HG03521 (cell line): ENCODE measurements around the gene PTGFRN.

Source experiments
- ATAC-seq: cut with Tn5 transposase; IDR thresholded peaks from one replicate; pipeline ENCODE4 v1.9.1; 2021; ENCODE audit warnings: mild to moderate bottlenecking, moderate library complexity; ENCODE audit not compliant: unreplicated experiment

The PTGFRN gene

GRCh38 chr1:116887212-116887611 is 22.5 kb upstream of the PTGFRN start:
- ATAC-seq: no peak

- no peak for ATAC-seq
Measured at GRCh38 chr1:116889380-116889779, 20.3 kb upstream of the PTGFRN start.

GRCh38 chr1:116891396-116892079 is 18.2 kb upstream of the PTGFRN start:
- ATAC-seq: no peak

GRCh38 chr1:116895073-116895472 is 14.6 kb upstream of the PTGFRN start:
- no peak for ATAC-seq

- ATAC-seq: no peak
Measured at GRCh38 chr1:116899529-116899928, 10.2 kb upstream of the PTGFRN start.

- ATAC-seq: no peak
Measured at GRCh38 chr1:116900471-116901365, 9.0 kb upstream of the PTGFRN start.

GRCh38 chr1:116902027-116902426 is 7.7 kb upstream of the PTGFRN start:
- no peak for ATAC-seq

- no peak for ATAC-seq
Measured at GRCh38 chr1:116902723-116903383, 6.9 kb upstream of the PTGFRN start.

- ATAC-seq: no peak
Measured at GRCh38 chr1:116904791-116905320, 4.9 kb upstream of the PTGFRN start.

GRCh38 chr1:116906812-116907211 is 2.9 kb upstream of the PTGFRN start:
- no peak for ATAC-seq

GRCh38 chr1:116907351-116907750 is 2.4 kb upstream of the PTGFRN start:
- no peak for ATAC-seq

- no peak for ATAC-seq
Measured at GRCh38 chr1:116908266-116908665, 1.4 kb upstream of the PTGFRN start.

- ATAC-seq: no peak
Measured at GRCh38 chr1:116908820-116909511, 750 bp upstream of the PTGFRN start.

- ATAC-seq: no peak
Measured at GRCh38 chr1:116910379-116911187, 867 bp downstream of the PTGFRN start.

- no peak for ATAC-seq
Measured at GRCh38 chr1:116911188-116911553, 1.5 kb downstream of the PTGFRN start.

GRCh38 chr1:116911779-116912469 is 2.2 kb downstream of the PTGFRN start:
- ATAC-seq: no peak

GRCh38 chr1:116912846-116913245 is 3.1 kb downstream of the PTGFRN start:
- no peak for ATAC-seq

- no peak for ATAC-seq
Measured at GRCh38 chr1:116913941-116914340, 4.2 kb downstream of the PTGFRN start.

GRCh38 chr1:116914667-116915066 is 5.0 kb downstream of the PTGFRN start:
- ATAC-seq: no peak
